ENCODE data around the gene C6orf141.

Gene C6orf141

DNA sequence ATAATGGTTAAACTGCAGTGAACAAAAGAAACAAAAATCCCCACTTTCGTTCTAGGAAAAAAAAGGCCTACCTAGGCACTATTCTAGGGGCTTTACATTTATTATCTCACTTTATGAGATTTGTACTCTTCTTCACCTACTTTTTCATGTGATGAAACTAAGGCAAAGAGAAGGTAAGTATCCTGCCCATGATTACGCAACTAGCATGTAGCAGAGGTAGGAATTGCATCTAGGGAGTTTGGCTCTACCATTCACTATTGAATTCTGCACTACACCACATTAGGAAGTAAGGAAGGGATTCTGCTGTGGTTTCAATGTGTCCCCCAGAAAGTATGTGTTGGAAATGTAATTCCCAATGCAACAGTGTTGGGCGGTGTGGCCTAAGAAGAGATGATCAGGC is 11.4 kb upstream of the C6orf141 start:
- DNase-seq (ENCODE audit: extremely low read depth in 1 of 2, low read depth in 1 of 2) = no peak

DNA sequence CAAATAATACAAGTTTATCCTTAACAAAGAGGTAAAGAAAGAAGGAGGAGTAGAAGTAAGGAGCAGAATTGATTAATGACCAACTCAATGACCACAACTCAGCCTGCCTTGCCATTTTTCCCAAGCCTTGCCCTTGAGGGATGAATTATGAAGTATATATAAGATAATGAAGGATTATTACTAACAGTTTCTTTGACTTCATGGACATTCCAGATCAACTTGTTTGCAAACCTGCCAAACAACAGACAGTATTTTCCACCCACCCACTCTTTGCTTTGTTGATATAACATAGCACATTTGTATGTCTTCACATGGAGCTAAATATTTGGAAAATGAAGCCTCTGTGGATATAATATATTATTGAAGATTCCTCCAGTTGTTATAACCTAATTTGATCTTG is 9.9 kb upstream of the C6orf141 start:
- no peak for DNase-seq (ENCODE audit: extremely low read depth in 1 of 2, low read depth in 1 of 2)

DNA sequence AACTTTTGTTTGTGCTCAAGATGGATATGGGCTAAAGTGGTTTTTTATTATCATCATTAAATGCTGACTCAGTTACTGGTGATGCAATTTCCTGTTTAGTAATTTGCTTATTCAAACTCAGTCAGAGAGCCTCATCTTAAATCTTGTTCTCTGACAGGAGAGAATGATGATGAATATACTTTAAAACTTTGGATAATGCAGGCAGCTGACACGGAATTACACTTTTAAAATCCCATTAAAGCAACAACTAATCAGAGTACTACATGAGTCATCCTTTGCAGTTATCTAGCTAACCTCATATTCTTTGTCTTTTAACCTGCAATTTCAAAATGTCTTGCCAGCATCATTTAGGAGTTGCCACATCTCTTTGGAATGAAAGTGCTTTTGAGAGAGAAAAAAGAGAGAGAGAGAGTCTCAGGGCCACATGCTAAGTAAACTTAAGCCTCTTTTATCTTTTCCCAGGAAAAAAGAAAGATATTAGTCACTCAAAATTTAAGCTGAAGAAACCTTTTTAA is 9.2 kb upstream of the C6orf141 start:
- DNase-seq (ENCODE audit: extremely low read depth in 1 of 2, low read depth in 1 of 2) = no peak

DNA sequence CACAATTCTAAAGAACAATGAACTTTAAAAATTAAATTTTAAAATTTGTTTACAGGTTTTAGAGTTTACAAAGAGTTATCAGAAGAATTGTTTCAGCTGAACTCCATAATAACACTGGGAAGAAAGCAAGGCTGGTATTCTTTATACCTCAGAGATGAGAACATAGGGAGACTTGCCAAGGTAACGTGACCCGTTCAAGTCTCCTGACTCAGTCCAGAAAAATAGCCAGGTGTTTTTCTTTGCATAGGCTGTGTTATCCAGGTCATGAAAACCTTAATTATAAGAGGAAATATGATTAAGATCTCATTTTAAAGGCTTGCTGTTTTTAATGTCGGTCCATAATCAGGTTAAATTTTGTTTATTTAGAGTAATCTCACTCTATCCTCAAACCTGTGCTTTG is 8.5 kb upstream of the C6orf141 start:
- DNase-seq (ENCODE audit: extremely low read depth in 1 of 2, low read depth in 1 of 2) = no peak

DNA sequence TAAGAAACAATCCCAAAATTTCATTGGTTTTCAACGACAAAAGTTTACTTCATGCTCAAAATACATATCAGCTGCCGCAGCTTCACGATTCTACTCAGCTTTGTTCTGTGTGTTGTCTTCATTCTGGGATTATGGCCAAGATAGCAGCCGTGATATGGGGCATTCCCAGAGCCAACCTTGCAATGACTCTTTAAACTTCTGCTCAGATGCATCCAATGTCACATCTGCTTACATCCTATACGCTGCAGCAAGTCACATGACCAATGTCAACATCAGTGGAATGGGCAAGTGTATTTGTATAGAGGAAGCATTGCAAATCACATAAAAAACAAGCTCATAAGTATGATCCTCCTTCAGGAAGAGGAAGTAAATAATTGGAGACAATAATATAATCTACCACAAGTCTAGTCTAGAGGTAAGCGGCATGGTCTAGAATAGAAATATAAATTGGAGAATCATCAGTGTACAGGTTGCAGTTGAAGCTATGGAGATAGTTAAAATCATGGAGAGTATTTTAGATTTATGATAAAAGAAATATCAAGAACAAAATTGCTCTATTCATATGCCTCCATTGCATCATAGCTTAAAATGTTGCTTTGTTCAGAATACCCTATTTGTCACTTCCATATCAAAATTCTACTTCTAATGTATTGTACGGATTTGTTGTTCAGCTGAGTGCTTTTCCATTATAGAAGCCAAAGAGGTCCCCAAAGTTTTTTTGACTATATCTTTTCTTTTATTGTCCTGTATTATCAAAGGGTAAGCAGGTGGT is 7.2 kb upstream of the C6orf141 start:
- DNase-seq (ENCODE audit: extremely low read depth in 1 of 2, low read depth in 1 of 2) = no peak

DNA sequence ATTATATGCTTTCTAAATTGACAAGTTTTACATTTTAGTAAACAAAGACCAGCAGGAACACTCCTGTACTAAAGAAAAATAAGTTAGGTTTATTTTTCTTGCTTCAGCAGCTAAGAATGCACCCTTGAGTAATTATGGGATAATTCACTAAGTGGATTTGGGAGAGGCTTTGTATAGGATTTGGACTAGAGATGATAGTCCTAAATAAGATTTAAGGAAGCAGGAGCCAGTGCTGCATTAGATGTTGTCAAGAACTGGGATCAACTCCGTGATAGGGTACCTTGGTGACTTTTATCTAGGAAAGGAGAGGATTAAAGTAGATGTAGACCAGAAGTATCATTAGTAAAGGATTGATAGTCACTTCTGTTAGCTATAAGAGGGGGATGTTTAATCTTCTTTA is 4.1 kb upstream of the C6orf141 start:
- DNase-seq (ENCODE audit: extremely low read depth in 1 of 2, low read depth in 1 of 2) = no peak

DNA sequence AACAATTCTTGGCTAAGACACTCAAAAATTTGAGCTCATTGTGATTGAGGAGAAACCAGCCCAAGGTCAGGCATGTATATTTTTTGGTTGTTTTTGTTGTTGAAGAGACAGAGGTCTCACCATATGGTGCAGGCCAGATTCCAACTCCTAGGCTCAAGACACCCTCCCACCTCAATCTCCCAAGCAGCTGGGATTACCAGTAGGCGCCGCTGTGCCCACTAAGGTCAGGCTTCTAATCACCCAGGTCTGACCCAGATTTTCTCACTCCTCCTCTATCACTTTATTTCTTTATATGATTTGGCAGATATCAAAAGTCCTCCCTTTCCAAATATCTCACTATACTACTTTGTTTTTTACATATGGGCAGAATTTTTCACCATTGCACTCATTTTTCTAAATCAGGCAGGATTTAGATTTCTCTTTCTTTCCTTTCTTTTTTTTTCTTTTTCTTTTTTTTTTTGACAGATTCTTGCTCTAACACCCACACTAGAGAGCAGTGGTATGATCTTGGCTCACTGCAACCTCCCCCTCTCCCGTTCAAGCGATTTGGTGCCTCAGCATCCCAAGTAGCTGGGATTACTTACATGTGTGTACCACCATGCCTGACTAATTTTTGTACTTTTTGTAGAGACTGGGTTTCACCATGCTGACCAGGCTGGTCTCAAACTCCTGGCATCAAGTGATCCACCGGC is 1.7 kb upstream of the C6orf141 start:
- no peak for DNase-seq (ENCODE audit: extremely low read depth in 1 of 2, low read depth in 1 of 2)

DNA sequence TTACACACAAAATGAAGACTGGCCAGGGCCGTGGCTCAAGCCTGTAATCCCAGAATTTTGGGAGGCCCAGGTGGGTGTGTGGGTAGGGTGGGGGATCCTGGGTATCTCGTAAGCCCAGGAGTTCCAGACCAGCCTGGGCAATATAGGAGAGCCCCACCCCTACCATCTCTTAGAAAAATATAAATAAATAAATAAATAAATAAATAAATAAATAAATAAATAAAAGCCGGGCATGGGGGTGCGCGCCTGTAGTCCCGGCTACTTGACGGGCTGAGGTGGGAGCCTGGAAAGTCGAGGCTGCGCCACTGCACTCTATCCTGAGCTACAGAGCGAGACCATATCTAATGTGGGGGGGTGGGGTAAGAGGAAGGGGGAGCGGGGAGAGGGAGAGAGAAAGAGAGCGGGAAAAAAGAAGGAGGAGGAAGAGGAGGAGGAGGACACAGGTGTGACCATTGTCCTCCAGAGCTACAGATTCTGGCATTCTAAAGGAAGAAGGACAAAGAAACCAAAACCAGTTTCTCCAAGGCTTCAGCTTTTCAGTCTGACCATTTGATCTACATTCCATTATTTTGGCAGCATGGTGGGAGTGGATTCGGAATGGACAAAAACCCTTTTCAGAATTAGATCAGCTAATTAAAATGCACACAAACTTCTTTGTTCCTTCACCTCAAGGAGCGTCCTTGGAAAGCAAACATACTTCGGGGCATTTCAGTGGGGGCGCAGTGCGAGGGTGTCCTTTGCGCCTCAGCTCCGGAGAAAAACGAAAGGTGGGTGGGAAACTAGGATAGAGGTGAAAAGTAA is 577 bp upstream of the C6orf141 start:
- DNase-seq (ENCODE audit: extremely low read depth in 1 of 2, low read depth in 1 of 2) = no peak

DNA sequence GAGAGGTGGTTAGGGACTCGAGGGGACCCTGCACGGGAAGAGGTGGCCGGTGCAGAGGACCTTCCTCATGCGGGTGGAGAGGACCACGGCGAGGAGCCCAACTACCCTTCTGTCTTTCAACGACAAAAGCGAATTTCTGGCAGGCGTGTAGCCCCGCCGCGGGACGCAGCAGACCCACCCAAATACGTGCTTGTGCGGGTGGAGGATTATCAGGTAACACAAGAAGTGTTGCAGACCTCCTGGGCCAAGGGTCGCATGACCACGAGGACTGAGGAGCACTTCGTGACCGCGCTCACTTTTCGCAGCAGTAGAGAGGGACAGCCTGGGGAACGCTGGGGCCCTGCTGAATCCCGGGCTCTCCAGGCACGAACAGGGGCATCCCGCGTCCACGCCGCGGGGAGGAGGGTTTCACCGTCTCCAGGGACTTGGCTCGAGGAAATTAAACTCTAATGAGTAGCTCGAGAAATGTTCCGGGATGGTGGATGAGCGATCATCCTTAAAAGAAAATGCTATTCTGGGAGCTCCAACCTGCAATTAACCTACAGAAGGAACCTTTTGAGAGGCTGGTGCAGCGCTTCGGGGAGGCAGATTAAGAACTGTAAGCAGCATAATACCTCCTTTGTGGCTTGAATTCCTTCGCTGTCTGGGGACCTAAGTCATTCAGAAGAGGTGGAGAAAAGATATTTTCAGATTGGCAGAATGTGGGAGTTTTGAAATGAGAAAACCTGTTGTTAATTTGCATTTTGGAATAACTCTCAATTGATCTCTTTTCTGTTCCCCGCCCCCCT is 804 bp downstream of the C6orf141 start:
- no peak for DNase-seq (ENCODE audit: extremely low read depth in 1 of 2, low read depth in 1 of 2)

DNA sequence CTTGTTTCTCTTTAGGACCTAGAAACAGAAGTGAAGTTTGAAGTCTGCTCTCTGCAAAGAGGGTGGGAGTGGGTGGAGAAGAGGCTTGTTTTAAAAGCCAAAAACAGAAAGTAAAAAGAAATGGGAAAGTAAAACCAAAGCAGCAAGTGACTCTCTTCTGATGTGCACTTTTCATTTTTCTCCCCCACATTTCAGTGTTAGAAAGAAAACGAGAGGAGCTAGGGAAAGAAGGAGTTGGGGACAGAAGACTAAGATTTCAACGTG is 1.3 kb downstream of the C6orf141 start:
- no peak for DNase-seq (ENCODE audit: extremely low read depth in 1 of 2, low read depth in 1 of 2)

DNA sequence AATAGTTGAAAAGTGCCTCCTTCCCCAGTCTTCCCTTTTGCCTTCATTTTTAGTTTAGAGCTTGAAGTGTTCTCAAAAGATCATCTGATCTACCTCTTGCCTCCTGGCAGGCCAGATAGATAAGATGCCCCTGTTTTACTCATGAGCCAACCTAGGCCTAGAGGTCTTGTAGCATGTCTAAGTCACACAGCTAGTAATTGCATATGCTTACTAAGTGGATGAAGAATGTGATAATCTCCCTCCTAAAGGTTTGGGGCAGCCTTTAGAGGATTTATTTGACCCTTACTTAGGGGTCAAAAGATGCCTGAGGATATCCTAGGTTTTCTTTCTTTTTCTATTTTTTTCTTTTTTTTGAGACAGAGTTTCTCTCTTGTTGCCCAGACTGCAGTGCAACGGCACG is 2.1 kb downstream of the C6orf141 start:
- no peak for DNase-seq (ENCODE audit: extremely low read depth in 1 of 2, low read depth in 1 of 2)

DNA sequence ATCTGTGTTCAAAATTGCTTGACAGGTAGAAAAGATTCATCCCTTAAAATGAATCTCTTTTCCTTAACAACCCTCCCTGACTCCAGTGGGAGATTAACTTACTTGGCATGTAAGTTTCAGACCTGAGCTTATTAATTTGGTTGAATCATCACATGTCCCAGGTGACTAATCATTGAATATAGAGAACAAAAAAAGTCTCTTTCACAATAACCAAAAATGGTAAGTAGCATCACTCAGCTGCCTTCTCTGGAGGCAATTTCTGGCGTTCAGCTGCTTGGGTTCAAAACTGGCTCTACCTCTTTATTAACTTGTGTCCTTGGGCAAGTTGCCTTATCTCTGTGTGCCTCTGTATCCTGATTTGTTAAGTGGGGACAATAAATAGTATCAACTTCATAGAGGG is 2.9 kb downstream of the C6orf141 start:
- no peak for DNase-seq (ENCODE audit: extremely low read depth in 1 of 2, low read depth in 1 of 2)

DNA sequence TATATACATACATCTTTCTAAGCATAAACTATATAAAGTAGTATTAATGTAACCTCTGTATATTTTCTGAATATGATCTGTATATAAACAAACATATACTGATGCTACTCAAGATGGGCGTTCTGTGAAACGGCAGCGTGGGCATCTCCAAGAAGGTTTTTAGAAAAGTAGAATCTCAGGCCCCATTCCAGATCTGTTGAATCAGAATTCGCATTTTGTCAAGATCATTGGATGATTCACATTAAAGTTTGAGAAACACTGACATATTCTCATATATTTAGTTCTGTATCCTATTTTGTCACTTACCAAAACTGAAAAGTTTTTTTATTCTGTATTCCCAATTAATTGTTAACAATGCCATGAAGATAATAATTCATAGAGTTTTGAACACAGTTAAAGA is 5.5 kb downstream of the C6orf141 start:
- DNase-seq (ENCODE audit: extremely low read depth in 1 of 2, low read depth in 1 of 2) = no peak

DNA sequence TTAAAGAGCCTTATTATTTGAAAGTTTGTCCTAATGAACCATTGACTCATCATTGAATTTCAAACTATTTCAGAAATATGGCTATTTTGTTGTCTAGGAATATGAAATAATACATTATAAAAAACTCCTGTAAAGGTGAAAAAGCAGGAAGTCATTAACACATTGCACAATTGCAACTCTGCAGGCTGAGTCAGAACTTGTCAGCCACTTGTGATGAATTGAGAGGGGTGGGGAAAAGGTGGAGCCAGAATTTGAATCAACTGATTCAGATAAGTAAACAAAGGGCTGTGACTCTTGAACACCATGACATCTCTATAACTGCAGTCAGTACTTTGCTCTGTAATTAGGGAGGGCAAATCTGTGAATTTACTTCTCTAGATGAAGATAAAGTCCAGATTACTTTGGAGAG is 6.0 kb downstream of the C6orf141 start:
- DNase-seq (ENCODE audit: extremely low read depth in 1 of 2, low read depth in 1 of 2) = no peak

DNA sequence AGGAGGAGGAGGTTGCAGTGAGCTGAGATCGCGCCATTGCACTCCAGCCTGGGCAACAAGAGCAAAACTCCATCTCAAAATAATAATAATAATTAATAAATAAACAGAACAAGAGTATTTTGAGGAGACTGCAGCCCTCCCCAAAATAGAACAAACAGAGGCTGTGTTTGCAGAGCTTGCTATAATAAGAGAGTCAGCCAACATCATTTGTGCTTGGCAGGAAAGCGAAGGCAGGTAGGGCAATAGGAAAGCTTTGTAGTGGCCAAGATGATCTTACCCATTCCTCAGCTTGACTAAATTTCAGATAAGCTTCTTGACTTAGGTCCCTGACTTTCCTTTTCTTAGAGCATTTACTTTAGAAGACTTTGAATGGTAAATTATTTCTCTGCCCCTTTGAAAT is 6.7 kb downstream of the C6orf141 start:
- DNase-seq (ENCODE audit: extremely low read depth in 1 of 2, low read depth in 1 of 2) = no peak

DNA sequence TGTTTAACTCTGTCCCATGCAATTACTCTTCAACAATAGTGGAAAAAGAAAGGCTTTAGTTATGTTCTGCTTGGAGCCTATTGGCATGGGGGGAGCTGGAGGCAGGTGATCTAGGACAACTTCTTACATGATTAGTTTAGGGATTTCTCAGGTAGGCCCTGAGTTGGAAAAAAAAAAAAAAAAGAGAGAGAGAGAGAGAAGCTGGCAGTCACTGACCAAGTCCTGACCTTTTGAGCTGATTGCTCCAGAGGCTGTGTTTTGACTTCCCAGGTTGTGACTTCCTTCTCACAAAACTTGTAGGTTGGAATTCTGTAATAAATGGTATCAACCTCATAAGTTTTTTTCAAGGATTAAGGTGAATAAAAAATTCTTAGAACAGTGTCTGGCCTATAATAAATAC is 7.8 kb downstream of the C6orf141 start:
- DNase-seq (ENCODE audit: extremely low read depth in 1 of 2, low read depth in 1 of 2) = no peak

DNA sequence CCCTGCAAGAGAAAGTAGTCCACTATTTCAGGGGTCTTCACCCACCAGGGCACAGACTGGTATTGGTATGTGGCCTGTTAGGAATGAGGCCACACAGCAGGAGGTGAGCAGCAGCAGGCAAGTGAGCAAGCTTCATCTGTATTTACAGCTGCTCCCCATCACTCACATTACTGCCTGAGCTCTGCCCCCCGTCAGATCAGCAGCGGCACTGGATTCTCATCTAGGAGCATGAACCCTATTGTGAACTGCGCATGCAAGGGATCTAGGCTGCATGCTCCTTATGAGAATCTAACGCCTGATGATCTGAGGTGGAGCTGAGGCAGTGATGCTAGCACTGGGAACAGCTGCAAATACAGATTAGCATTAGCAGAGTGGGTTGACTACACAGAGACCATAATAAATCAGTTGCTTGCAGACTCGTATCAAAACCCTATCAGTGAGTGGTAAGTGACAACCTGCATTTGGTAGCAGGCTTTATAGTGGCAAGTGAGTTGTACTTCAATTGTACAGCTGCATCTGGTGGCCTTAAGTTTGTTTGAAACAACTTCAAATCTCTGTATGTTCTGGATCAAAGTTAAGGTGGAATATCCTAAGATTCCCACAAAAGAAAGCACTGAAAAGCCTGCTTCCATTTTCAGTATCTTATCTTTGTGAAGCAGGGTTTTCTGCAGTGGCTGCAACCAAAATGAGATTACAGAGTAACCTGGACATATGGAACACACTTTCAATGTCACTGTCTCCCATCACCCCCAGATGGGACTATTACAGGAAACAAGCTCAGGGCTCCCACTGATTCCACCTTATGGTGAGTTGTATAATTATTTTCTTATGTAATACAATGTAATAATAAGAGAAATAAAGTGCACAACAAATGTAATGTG is 12.8 kb downstream of the C6orf141 start:
- DNase-seq (ENCODE audit: extremely low read depth in 1 of 2, low read depth in 1 of 2) = no peak

DNA sequence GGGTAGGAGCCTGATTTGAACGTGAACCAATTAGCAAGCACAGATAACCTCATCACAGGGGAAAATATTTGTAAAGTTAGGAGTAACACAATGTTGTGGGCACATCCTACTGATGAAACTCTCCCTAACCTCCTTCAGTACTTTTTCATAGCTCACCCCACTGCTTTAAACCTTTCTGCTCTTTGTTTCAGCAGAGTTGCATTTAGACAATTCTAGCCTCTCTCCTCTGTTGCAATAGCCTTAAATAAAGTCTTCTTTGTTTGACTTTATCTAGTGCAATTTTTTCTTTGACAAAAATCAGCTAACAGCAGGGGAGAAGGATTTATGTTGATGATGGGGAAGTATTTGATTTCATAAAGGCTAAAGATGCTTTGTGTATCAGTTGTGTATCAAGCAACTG is 14.1 kb downstream of the C6orf141 start:
- no peak for DNase-seq (ENCODE audit: extremely low read depth in 1 of 2, low read depth in 1 of 2)

DNA sequence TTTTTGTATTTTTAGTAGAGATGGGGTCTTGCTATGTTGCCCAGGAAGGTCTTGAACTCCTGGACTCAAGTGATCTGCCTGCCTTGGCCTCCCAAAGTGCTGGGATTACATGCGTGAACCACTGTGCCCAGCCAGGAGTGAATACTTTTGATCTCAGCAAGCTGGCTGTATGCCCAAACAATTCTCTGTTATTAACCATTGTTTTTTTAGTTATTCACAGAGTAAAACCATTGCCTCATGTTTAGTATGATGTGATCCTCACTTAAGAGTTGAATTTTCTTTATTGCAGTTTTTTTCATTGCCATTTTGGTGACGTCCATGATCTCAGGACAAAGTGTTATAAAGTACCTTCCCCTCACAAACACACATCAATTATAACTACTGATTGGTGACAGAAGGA is 14.8 kb downstream of the C6orf141 start:
- no peak for DNase-seq (ENCODE audit: extremely low read depth in 1 of 2, low read depth in 1 of 2)

DNA sequence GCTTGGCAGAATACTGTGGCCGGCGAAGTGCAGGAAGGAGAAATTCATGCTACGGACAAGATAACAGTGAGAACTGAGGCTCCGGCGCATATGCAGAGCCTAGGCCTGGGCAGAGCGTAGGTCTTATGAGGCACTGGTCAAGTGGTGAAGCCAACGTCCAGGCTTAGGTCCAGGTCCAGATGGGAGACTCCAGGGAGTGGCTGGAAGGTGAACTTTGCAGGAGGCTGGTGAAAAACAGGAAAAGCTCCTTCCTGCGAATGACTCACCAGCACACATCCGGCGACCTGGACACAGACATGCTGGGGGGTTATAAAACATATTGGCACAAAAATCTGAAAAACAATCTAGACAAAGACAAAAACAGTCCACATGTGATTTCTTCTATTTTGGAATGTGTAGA is 15.4 kb downstream of the C6orf141 start:
- no peak for DNase-seq (ENCODE audit: extremely low read depth in 1 of 2, low read depth in 1 of 2)
